Right lobe of liver (tissue), 6 donors: ENCODE results near the gene SNPH. TPM values are rescaled to one million over a fixed set of nuclear protein-coding genes. Genes with fewer than 3 reads are reported as not detected.

Experiments
- ATAC-seq, 4 donors: fragments of 200-7000 bp; cut with Tn5 transposase; one replicate each; pipeline ENCODE4 v1.9.1; 2020; ENCODE audit warnings: mild to moderate bottlenecking in 4 of 4, moderate library complexity in 4 of 4
- DNase-seq, 3 donors: peaks; one replicate each; pipeline ENCODE4 v3.0.0-alpha.2; 2020
- H3K27ac ChIP-seq, 3 donors: fragments of 200-600 bp; one replicate each; pipeline ENCODE4 v1.8.0; 2022
- H3K27me3 ChIP-seq, 2 donors: fragments of 200-600 bp; one replicate each; pipeline ENCODE4 v1.8.0; 2022
- H3K36me3 ChIP-seq, 4 donors: fragments of 200-600 bp; sonication (generic) in 1 of 4; one replicate each; pipeline versions ENCODE4 v1.5.1 to v1.8.0; 2017 to 2022; ENCODE audit warnings: control low read depth in 1 of 4
- H3K4me1 ChIP-seq, 4 donors: fragments of 200-600 bp; sonication (generic) in 1 of 4; one replicate each; pipeline versions ENCODE4 v1.5.1 to v1.8.0; 2017 to 2022; ENCODE audit warnings: control low read depth in 1 of 4
- H3K4me3 ChIP-seq, 3 donors: fragments of 200-600 bp; one replicate each; pipeline ENCODE4 v1.8.0; 2022
- H3K9me3 ChIP-seq, 4 donors: fragments of 200-600 bp; sonication (generic) in 1 of 4; one replicate each; pipeline versions ENCODE4 v1.5.1 to v1.8.0; 2017 to 2022; ENCODE audit warnings: control low read depth in 1 of 4
- CTCF ChIP-seq, 4 donors: fragments of 200-600 bp in 3 of 4; fragments of 450-650 bp in 1 of 4; IDR thresholded peaks; one replicate each; pipeline versions ENCODE4 v1.5.1 to v1.8.0; 2016 to 2022; ENCODE audit warnings: antibody characterized with exemption in 4 of 4, mild to moderate bottlenecking in 2 of 4
- POLR2A ChIP-seq: fragments of 450-650 bp; IDR thresholded peaks from one replicate; pipeline ENCODE4 v1.6.1; 2017; ENCODE audit warnings: antibody characterized with exemption, mild to moderate bottlenecking
- WGBS: methylation state at CpG from one replicate; pipeline ENCODE4 v1.1.6; 2018; ENCODE audit warnings: low coverage, low lambda C conversion rate; ENCODE audit not compliant: insufficient coverage; ENCODE audit errors: missing lambda C conversion rate; 5-methylcytosine and 5-hydroxymethylcytosine counted together
- intact Hi-C, 2 donors: fragments of 100-400 bp; cut with DNase I; formaldehyde crosslinking; loops; one replicate each; pipeline versions ENCODE4 v1.11.2 to v1.14.1; 2022
- total RNA-seq, 6 experiments: library from RNA; depleted of rRNA in 2 of 6; stranded (reverse); fragments of >200 nt in 2 of 6; fragmentation: NEBNext Ultra II Directional in 3 of 6; extraction: Animal tissue kit (Norgen Biotek cat#: 25700) in 3 of 6; gene quantifications; one replicate each; pipeline versions ENCODE4 v1.1.0 to v1.2.4, GENCODE V29; 2016 to 2023
- donor health status: DM: no; HTN: yes; CAD: no.
- donor health status: DM: no; HTN: no; CAD: no.
- donor health status: DM: no; HTN: no; CAD: no.
- donor health status: DM: no; HTN: yes; CAD: no.
- donor health status: DM: no; HTN: yes; CAD: no.

The SNPH gene
- total RNA-seq, 6 experiments from 2014 or later = 0.11 to 0.61 (median 0.12) TPM

- H3K9me3 ChIP-seq = no peaks in the 10 kb centered on the region
- no peak overlapping the region for H3K27ac ChIP-seq
- intact Hi-C loops = no loop called here
- DNase-seq (no peak), ATAC-seq (no peak)
- TF ChIP-seq CTCF (IDR thresholded peaks at IDR 0.05) (no peak), POLR2A (no peak)
- H3K27me3 ChIP-seq = no peaks in the 10 kb centered on the region
- H3K36me3 ChIP-seq = no peaks in the 10 kb centered on the region
- H3K4me3 ChIP-seq = no peak overlapping the region
- H3K4me1 ChIP-seq = peaks cover 0 to 5% (median 2%) of the 10 kb centered on the region in 4 donors
- 89% methylated on average over 5 of the region's 12 CpGs for WGBS
Observed at GRCh38 chr20:1309439-1309847, 43.3 kb downstream of the SNPH start.

- H3K9me3 ChIP-seq = no peaks in the 10 kb centered on the region
- TF ChIP-seq POLR2A (no peak), CTCF (IDR thresholded peaks at IDR 0.05) (no peak)
- H3K4me1 ChIP-seq = peaks cover 0 to 5% (median 2%) of the 10 kb centered on the region in 4 donors
- WGBS = 79% methylated on average over 4 of the region's 9 CpGs
- no peak overlapping the region for H3K27ac ChIP-seq
- H3K36me3 ChIP-seq = no peaks in the 10 kb centered on the region
- H3K4me3 ChIP-seq = no peak overlapping the region
- H3K27me3 ChIP-seq = no peaks in the 10 kb centered on the region
- ATAC-seq (no peak), DNase-seq (no peak)
- intact Hi-C loops = loop anchor here (5.0 kb wide), 2 partner anchors 127 to 132 kb away; no protein-coding TSS in a partner anchor
Observed at GRCh38 chr20:1310071-1310470, 44.0 kb downstream of the SNPH start.

GRCh38 chr20:1310506-1311190 lies 44.6 kb downstream of the SNPH start:
- ATAC-seq (no peak), DNase-seq (no peak)
- Histone ChIP-seq H3K4me3 (no peak overlapping the region), H3K36me3 (no peaks in the 10 kb centered on the region), H3K4me1 (peaks cover 0 to 5% (median 2%) of the 10 kb centered on the region in 4 donors), H3K27me3 (no peaks in the 10 kb centered on the region), H3K9me3 (no peaks in the 10 kb centered on the region), H3K27ac (no peak overlapping the region)
- WGBS = 50% methylated on average over 1 of the region's 12 CpGs
- intact Hi-C loops = loop anchor here (5.0 kb wide), 2 partner anchors 127 to 132 kb away; no protein-coding TSS in a partner anchor
- TF ChIP-seq CTCF (IDR thresholded peaks at IDR 0.05) (no peak), POLR2A (no peak)

GRCh38 chr20:1312308-1312707 lies 46.2 kb downstream of the SNPH start:
- ATAC-seq = no peak
- 91% methylated on average over 7 of the region's 20 CpGs for WGBS
- no peak overlapping the region for H3K27ac ChIP-seq
- intact Hi-C loops = loop anchor here (5.0 kb wide), 2 partner anchors 125 to 130 kb away; no protein-coding TSS in a partner anchor
- TF ChIP-seq CTCF (IDR thresholded peaks at IDR 0.05) (no peak), POLR2A (no peak)
- no peak for DNase-seq
- H3K36me3 ChIP-seq = no peaks in the 10 kb centered on the region
- no peaks in the 10 kb centered on the region for H3K27me3 ChIP-seq
- H3K4me1 ChIP-seq = peaks cover 0 to 5% (median 2%) of the 10 kb centered on the region in 4 donors
- H3K9me3 ChIP-seq = no peaks in the 10 kb centered on the region
- H3K4me3 ChIP-seq = no peak overlapping the region
